NCI-H1048 (cell line): ENCODE results near the gene SPATA13.

Experiments used
- DNase-seq: peaks from one replicate; lab custom pipeline; 2025; lab: John Stamatoyannopoulos, UW

Gene SPATA13

GRCh38 chr13:24167666-24168391 is 7.3 kb downstream of the SPATA13 start:
- DNase-seq: no peak

- DNase-seq: no peak
Measured at GRCh38 chr13:24168392-24168750, 7.9 kb downstream of the SPATA13 start.

DNA sequence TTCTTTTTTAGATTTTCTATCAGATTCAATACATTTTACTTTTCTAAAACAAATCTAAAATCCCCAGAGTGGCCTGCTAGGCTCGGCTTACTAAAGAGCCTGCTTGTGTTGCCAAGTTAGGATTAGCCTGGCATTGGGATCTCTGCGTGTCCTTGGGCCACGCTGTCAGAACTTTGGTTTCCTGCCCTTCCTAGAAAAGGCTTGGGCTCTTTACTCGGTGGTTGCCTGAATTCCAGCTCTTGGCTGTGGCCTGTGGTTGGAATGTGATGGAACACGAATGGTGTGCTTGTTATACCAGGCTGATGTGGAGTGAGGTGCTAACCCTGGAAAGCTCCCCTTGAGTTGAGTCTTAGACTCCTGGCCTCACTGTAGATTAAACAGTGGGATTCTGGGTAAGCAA is 8.5 kb downstream of the SPATA13 start:
- DNase-seq: no peak

DNA sequence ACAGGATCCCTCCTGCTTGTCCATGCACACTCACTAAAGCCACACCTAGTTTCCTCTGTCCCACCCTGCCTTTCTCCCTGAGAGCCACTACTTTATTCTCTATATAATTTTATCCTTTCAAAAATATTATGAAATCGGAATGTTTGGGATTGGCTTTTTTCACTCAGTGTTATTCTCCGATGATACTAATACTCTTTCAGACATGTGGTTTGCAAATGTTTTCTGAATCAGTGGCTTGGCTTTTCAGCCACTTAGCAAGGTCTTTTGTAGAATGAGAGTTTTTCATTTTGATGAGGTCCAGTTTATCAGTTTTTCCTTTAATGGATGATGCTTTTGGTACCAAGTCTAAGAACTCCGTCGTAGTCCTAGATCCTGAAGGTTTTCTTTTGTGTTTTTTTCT is 11.6 kb downstream of the SPATA13 start:
- DNase-seq: no peak

DNA sequence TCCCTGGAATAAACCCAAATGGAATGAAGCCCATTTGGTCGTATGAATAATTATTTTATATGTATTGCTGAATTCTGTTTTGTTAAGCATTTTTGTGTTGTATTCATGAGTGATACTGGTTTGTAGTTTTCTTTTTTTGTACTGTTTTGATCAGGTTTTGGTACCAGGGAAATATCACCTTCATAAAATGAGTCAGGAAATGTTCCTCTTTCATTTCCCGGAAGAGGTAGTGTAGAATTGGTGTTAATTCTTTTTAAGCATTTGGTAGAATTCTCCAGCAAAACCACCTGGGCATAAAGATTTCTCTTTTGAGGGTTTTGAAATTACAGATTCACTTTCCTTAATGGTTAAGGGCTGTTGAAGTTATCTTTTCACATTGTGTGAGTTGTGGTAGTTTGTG is 13.3 kb downstream of the SPATA13 start:
- no peak for DNase-seq

DNA sequence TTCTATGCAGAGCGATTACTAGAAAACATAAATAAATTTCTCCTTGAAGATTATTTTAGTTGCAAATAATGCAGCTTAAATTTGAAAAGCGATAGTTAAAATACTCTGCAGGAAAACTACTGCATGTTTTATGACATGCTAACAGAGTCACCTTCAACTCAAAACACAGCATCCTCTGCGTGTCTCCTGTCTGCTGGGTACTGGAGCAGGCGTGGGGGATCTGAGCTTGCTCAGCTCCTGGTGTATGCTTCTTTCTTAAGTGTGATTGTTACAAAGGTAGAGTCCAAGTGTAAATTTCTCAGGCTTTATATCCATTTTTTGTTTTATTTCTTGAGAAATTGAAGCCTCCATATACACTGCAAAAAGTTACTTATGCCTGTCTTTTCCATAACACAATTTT is 15.3 kb downstream of the SPATA13 start:
- no peak for DNase-seq

DNA sequence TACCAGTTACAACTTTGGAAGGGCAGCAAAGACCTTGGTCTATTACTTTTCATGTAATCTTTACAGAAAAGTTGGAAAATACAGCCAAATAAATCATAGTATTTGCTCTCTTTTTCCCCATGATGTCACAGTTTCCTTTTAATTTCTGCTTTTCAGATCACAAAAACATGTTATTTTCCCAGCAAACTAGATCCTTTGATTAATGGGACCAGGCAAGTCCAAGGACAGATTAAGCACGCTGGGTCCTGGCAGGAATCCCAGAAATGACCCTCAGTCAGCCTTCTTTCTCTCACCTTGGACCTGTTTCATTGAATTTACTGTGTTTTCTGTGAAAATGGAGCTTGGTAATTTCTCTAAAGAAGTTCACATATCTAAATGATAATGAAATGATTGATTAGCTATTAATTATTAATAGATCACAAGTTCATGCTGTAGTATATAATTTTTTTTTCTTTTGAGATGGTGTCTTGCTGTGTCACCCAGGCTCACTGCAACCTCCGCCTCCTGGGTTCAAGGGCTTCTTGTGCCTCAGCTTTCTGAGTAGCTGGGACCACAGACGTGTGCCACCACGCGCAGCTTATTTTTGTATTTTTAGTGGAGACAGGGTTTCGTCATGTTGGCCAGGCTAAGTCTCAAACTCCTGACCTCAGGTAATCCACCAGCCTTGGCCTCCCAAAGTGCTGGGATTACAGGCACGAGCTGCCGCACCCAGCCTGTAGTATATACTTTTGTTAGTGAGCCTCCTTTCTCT is 16.0 kb downstream of the SPATA13 start:
- DNase-seq: no peak

DNA sequence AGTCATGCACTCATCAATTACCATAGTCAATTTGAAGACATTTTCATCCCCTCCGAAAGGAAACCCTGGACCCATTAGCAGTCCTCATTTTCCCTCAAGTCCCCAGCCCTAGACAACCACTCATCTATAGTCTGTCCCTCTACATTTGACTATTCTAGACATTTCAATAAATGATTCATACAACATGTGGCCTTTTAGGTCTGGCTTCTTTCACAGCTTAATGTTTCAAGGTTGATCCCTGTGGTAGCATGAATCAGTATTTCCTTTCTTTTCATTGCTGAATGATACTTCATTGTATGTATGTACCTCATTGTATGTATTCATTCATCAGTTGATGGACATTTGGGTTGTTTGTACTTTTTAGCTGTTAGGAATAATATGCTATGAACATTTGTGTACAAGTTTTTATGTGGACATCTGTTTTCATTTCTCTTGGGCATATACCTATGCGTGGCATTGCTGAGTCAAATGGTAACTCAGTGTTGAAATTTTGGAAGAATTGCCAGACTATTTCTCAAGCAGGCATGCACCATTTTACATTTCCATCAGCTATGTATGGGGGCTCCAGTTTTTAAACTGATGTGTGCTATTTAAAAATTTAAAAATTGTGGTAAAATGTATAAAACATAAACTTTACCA is 18.4 kb downstream of the SPATA13 start:
- DNase-seq: no peak

GRCh38 chr13:24179486-24179850 is 18.9 kb downstream of the SPATA13 start:
- no peak for DNase-seq

- no peak for DNase-seq
Measured at GRCh38 chr13:24180750-24181377, 20.3 kb downstream of the SPATA13 start.

DNA sequence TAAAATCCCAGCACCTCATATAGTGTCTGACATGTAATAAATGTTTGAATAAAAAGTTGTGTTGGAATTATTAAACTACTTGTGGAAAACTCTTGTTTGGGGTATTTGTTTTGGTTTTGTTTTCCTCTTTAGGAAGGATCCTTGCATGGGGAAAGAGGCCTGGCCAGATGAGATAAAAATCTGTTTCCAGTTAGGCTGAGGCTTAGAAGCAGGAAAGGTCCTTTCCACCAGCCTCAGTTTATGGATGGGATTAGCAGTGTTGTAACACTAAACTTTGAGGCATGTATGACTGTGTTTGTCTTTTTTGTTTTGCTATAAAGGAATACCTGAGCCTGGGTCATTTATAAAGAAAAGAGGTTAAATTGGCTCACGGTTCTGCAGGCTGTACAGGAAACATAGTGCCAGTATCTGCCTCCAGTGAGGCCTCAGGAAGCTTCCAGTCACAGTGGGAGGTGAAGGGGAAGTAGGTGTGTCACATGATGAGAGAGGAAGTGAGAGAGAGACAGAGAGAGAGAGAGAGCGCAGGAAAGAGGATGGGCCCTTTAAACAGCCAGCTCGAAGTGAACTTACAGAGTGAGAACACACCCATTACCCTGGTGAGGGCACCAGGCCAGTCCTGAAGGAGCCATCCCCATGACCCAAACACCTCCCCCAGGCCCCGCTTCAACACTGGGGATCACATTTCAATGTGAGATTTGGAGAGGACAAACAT is 21.6 kb downstream of the SPATA13 start:
- no peak for DNase-seq

GRCh38 chr13:24182703-24183081 is 22.2 kb downstream of the SPATA13 start:
- DNase-seq: no peak

- DNase-seq: no peak
Measured at GRCh38 chr13:24183741-24184182, 23.2 kb downstream of the SPATA13 start.

DNA sequence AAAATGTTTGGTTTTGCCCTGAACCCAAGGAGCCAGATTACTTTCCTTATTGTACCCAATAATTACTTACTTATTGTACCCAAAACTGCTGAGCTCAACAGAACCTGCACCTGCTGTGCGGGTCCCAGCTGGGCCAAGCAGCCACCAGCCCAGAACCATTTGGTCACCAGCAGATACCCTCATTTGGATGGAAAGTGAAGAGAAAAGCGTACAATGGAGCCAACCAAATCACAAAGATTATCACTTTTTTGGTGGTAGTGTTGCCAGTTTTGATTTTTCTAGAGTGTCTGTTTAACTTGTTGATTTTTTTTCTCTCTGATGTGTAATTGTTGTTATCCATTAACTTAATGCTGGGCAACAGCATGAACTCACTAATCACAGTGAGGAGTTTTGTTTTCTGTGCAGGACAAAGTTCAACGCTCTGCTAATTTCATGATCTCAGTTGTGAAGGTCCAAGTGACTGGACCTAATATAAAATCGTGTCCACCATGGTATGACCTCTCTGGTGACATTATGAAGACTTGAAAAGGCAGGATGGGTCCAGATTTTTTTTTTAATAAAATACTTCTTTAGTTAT is 23.8 kb downstream of the SPATA13 start:
- no peak for DNase-seq

DNA sequence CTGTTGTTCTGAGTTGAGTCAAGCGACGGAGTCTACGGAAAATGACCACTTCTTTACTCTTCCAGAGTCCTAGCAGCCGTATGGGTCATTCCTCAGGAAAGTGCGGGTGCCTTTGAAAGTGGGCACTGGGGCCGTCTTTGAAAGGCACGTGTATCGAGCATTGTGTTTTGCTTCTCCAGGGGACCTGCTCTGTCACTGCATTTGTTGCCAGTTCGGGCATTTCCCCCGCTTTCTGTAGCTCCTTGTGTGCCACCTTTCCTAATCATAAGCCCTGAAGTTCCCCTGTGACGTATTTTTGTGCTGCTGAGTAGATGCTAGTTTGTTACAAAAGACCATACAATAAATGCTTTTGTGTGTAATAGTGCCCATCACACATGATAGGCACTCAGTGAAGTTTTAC is 24.4 kb downstream of the SPATA13 start:
- DNase-seq: no peak

DNA sequence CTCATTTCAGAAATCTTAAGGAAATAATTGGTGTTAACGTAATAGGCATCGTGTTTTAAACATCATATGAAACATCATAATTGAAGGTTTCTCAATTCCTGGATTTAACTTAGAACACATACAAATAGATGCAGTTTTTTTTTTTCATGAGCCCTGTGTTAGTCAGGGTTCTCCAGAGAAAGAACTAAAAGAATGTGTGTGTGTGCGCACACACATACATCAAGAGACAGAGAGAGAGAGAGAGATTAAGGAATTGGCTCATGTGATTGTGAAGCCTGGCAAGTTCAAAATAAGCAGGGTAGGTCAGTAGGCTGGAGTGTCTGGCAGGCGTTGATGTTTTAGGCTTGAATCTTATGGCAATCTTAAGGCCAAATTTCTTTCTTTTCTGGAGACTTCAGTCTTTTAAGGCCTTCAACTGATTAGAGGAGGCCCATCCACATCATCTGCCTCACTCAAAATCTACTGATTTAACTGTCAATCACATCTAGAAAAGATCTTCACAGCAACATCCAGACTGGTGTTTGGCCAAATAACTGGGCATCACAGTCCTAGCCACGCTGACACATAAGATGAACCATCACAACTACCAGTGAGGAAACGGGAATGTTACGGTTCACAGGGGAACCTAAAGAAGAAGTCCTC is 25.2 kb downstream of the SPATA13 start:
- no peak for DNase-seq

- DNase-seq: no peak
Measured at GRCh38 chr13:24187185-24187584, 26.7 kb downstream of the SPATA13 start.

GRCh38 chr13:24192057-24192810 is 31.7 kb downstream of the SPATA13 start:
- DNase-seq: no peak

GRCh38 chr13:24192811-24193162 is 32.3 kb downstream of the SPATA13 start:
- DNase-seq: no peak

- DNase-seq: no peak
Measured at GRCh38 chr13:24194447-24194846, 33.9 kb downstream of the SPATA13 start.

- DNase-seq: no peak
Measured at GRCh38 chr13:24195626-24196025, 35.1 kb downstream of the SPATA13 start.
